ENCODE results near the gene VPS35.

DNA sequence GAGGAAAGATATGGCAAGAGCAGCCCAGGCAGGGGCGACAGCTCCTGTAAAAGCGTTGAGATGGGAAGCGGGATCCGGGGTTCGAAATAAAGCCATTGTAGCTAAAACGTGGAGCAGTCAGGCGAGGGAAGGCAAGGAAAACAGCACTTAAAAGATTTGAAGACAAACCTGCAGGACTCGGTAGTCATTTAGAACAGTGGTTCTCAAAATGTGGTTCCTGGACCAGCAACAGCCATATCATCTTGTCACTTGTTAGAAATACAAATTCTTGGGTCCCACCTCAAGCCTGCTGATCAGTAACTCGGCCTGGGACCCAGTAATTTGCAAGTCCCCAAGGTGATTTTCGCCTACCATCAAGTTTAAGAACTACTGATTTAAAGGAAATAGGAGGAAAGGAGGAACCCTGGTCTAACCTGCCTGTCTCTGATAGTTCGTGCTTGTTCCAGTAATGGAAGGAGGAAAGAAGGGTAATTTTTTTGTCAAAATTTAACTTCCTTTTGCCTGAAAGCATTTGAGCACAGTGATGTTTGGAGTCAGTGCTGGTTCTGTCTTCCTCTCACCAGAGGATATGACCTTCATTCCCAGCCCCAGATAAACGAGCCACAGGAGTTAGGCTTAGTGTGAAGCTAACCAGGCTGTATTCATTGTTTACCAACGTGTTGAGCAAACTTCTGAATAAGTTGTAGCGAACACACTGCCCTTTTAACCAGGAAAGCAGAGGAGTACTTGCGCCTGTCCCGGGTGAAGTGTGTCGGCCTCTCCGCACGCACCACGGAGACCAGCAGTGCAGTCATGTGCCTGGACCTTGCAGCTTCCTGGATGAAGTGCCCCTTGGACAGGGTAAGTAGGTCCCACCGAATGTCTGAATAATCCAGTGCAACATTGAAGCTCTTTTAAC, 1.6 kb upstream of the VPS35 start:
- TF ChIP-seq HDGF (IDR thresholded peaks at IDR 0.05; ENCODE audit: borderline replicate concordance) (no peak), FOXK2 (IDR thresholded peaks at IDR 0.05) (no peak), NFRKB (IDR thresholded peaks at IDR 0.05) (no peak), SP1 (IDR thresholded peaks at IDR 0.05) (no peak), ZNF384 (IDR thresholded peaks at IDR 0.05) (no peak), BHLHE40 (IDR thresholded peaks at IDR 0.05; ENCODE audit: borderline replicate concordance) (no peak), ELF4 (IDR thresholded peaks at IDR 0.05) (no peak)
- TF ChIP-seq, protein P1, sequence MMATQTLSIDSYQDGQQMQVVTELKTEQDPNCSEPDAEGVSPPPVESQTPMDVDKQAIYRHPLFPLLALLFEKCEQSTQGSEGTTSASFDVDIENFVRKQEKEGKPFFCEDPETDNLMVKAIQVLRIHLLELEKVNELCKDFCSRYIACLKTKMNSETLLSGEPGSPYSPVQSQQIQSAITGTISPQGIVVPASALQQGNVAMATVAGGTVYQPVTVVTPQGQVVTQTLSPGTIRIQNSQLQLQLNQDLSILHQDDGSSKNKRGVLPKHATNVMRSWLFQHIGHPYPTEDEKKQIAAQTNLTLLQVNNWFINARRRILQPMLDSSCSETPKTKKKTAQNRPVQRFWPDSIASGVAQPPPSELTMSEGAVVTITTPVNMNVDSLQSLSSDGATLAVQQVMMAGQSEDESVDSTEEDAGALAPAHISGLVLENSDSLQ (IDR thresholded peaks at IDR 0.05), result no peak
